ENCODE data around the gene SETD1A. TPM values are rescaled to one million over a fixed set of nuclear protein-coding genes. Genes with fewer than 3 reads are reported as not detected.

SETD1A gene
- total RNA-seq (2014; rRNA removed; shearing (Covaris generic)) = 1.0 and 1.1 TPM in 2 replicates

GRCh38 chr16:30957456-30958174, at the start of gene SETD1A:
SETD1A (plus strand) TSS chr16:30957754; CDS start chr16:30958732, 978 bp downstream.
- DNase-seq (ENCODE audit: low read depth) = peak; percentile 96

- no peak for DNase-seq (ENCODE audit: low read depth)
Measured at GRCh38 chr16:30910427-30911029, 47.0 kb upstream of the SETD1A start.

DNA sequence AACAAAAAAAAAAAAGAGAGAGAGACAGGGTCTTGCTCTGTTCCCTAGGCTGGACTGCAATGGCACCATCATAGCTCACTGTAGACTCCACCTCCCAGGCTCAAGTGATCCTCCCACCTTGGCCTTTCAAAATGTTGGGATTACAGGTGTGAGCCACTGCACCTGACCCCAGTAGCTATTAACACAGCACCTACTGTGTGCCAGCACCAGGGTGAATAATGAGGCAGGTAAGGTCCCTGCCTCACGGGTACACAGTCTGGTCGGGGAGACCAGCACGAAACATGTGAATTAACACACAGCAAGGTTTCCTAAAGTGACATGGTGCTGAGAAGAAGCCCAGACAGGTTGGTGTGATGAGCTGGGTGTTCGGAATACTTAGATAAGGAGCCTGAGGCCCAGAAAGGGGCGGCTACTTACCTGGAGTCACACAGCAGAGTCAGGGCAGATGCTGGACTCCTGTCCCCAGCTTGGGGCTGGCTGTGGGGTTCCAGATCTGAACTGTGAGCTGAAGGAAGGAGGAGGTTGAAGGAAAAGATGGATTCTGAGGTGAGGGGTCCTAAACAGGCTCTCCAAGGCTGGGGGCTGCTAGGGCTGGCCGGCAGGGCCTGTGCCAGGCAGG, 44.7 kb upstream of the SETD1A start:
- DNase-seq (ENCODE audit: low read depth) = no peak

GRCh38 chr16:30914830-30915229, 42.7 kb upstream of the SETD1A start:
- DNase-seq (ENCODE audit: low read depth) = no peak

DNA sequence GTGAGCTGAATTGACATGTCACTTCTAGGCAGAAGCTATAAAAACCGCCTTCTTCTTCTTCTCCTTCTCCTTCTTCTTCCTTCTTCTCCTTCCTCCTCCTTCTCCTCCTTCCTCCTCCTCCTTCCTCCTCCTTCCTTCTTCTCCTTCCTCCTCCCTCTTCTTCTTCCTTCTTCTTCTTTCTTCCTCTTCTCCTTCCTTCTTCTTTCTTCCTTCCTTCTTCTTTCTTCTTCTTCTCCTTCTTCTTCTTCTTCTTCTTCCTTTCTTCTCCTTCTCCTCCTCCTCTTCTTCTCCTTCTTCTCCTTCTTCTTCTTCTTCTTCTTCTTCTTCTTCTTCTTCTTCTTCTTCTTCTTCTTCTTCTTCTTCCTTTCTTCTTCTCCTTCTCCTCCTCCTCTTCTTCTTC, 38.9 kb upstream of the SETD1A start:
- DNase-seq (ENCODE audit: low read depth) = no peak

DNA sequence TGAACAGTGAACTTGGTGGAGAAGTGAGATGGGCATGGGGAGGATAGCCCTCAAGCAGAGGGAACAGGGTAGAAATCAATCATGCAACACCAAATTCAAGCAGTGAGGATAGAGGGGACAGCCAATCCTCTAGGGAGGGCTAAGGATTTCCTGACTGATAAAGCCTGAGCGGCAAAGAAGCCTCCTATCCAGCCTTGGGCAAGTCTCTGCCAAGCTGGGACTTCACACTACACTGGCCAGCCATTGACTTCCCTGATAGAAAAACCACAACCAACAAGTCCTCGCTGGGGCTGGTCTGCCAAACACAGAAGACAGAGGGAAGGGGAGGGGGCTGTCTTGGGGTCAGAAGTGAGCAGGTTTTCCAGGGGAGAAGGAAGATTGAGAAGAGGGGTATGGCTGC, 36.7 kb upstream of the SETD1A start:
- DNase-seq (ENCODE audit: low read depth) = no peak

GRCh38 chr16:30921459-30921747, 36.2 kb upstream of the SETD1A start:
- DNase-seq (ENCODE audit: low read depth) = no peak

GRCh38 chr16:30921748-30922419, 35.7 kb upstream of the SETD1A start:
- peak; percentile 86 for DNase-seq (ENCODE audit: low read depth)

- peak; percentile 99 for DNase-seq (ENCODE audit: low read depth)
Measured at GRCh38 chr16:30922420-30922959, 35.1 kb upstream of the SETD1A start.

DNA sequence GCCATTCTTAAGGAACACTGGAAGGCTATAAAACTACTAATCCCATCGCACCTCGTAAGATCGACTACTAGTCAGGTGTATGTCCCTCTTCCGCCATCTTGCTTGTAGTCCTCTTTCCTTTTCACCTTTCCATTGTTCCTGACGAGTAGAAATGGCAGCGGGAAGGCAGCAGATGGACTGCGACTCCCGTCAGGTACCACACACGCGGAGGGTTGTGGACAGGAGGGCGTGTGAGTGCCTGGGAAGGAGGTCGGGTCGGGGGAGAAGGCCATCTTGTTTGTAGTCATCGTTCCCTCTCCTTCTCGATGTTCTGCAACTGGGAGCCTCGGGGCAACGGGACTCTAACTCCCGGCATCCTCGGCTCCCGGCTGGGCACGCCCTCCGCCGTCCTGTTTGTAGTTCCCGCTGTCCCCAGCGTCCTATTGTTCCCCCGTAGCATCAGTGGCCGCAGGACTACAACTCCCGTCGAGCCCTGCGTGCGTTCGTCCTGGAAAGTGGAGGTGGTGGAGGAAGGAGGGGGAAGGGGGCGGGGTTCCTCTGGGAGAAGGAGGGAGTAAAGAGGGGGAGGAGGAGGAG, 34.5 kb upstream of the SETD1A start:
- DNase-seq (ENCODE audit: low read depth) = peak; percentile 99

DNA sequence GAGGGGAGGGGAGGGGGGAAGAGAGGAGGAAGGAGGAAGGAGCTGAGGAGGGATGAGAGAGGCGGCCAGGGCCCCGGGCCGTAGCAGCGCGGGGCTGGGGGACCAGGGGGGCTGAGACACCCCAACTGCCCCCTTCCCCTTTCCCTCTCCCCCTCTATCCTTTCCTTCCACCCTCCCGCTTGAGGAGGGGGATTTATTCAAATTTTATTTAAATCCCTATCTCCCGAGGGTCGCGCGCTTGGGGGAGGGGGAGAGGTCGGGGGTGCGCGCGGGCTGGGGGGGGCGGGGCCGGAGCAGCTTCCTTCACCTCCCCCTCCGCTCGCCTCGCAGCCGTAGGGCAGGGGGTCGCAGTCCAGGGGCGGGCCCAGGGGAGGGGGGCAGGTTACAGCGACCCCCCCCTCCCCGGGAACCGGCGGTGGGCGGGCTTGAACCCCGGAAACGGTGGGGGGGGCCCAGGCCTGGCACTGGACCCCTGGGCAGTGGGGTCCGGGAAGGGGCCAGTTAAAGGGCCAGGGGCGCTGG, 33.9 kb upstream of the SETD1A start, which contains the start of gene FBXL19:
FBXL19 (plus strand) TSS at position 19 of the 522 bp plus-strand sequence. CDS start 2,183 bp downstream, outside the sequence.
- DNase-seq (ENCODE audit: low read depth) = no peak

GRCh38 chr16:30924076-30924912, 33.3 kb upstream of the SETD1A start:
- no peak for DNase-seq (ENCODE audit: low read depth)

GRCh38 chr16:30924913-30925631, 32.5 kb upstream of the SETD1A start:
- no peak for DNase-seq (ENCODE audit: low read depth)

DNA sequence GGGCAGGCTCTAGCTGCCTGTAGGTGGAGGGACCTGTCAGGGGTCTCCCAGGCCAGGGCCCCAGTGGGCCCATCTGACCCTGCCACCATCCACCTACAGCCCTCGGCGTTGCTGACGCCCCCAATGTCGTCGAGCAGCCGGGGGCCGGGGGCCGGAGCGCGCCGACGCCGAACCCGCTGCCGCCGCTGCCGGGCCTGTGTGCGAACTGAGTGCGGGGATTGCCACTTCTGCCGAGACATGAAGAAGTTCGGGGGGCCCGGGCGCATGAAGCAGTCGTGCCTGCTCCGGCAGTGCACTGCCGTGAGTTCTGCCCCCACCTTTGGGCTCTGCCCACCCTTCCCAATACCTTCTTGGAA, 31.9 kb upstream of the SETD1A start:
- DNase-seq (ENCODE audit: low read depth) = no peak

DNA sequence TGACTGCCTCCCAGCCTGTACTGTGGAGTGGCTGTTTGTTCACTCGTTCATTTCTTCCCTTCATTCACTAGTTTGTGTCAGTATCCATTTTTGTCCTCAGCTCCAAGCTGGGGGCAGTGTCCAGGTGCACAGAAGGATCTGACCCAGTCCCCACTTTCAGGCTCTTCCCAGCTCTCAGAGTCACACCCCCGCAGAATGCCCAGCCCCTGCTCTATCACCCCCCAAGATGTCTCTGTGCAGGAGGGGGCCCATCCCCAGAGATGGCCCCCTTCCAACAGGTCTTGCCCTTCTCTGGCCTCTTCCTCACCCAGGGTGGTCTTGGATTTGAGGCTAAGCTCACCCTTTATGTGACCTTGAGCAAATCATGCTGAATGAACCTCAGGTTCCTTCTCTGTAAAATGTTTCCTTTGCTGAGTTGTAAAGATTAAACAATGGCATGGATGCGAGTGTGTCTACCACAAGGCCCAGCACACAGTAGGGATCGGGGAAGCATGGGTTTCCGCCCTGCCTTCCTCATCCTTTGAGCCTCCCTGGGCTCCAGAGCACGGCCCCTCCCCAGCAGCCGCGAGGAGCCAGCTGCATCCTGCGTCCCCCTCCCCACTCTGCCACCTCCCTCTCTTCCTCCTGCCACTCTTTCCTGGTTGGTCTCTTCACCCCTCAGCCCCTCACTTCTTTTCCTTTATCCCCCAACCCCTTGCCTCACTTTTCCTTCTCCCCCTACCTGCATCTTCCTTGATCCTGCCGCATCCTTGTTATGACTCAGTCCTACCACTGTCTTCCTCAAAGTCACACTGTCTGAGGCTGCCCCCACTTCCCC, 31.4 kb upstream of the SETD1A start:
- DNase-seq (ENCODE audit: low read depth) = no peak

DNA sequence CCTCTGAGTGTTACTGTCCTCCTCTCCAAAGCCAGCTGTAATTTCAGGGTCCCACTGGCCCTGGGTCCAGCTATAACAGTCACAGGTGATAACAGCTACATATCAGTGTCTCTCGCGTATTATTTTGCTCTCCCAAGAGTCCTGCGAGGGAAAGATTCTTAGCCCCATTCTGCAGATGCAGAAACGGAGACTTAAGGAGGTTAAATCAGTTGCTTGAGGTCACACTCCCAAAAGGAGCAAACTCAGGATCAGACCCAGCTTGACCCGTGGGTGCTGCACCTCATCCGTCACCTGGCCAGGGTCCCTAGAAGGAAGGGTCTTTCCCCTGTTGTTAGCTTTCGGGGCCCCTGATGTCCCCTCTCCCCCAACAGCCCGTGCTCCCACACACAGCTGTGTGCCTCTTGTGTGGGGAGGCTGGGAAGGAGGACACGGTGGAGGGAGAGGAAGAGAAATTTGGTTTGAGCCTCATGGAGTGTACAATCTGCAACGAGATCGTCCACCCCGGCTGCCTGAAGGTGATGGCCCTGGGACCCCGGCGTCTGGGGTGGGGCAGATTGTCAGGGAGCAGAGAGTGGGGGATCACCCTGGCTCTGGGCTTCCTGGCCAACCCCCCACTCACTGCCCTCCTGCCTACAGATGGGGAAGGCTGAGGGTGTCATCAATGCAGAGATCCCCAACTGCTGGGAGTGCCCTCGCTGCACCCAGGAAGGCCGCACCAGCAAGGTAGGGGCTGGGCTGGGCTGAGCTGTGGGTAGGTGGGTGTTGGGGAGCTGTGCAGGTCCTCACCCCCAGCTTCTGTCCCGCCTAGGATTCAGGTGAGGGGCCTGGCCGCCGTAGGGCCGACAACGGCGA, 30.4 kb upstream of the SETD1A start:
- no peak for DNase-seq (ENCODE audit: low read depth)

- DNase-seq (ENCODE audit: low read depth) = peak; percentile 64
Measured at GRCh38 chr16:30927789-30928378, 29.7 kb upstream of the SETD1A start.

GRCh38 chr16:30928390-30928789, 29.2 kb upstream of the SETD1A start:
- DNase-seq (ENCODE audit: low read depth) = no peak
